Measurements from ENCODE around the gene GPR173. TPM values are rescaled to one million over a fixed set of nuclear protein-coding genes. Genes with fewer than 3 reads are reported as not detected.

Gene GPR173
- total RNA-seq, 3 donors from 2014 or later = 0.38 to 2.2 (median 1.3) TPM

DNA sequence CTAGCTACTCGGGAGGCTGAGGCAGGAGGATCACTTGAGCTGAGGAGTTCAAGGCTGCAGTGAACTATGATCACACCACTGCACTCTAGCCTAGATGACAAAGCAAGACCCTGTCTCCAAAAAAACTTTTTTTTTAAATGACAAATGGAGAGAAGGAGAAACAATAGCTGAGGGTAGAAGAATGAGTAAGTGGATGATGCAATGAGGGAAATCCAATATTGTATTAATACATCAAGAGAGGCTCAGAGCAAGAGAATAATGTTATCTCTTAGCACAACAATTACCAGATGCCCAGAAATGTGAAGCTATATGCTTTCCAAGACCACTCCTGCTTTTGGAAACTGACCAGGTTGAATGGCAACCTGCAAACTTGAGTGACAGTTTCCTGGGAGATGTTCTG is 19.9 kb upstream of the GPR173 start:
- no peaks in the 10 kb centered on the region for H3K4me1 ChIP-seq (ENCODE audit: low read depth)
- no peak for ATAC-seq
- no peak for DNase-seq
- no peaks in the 10 kb centered on the region for H3K9me3 ChIP-seq
- TF ChIP-seq, protein P1, sequence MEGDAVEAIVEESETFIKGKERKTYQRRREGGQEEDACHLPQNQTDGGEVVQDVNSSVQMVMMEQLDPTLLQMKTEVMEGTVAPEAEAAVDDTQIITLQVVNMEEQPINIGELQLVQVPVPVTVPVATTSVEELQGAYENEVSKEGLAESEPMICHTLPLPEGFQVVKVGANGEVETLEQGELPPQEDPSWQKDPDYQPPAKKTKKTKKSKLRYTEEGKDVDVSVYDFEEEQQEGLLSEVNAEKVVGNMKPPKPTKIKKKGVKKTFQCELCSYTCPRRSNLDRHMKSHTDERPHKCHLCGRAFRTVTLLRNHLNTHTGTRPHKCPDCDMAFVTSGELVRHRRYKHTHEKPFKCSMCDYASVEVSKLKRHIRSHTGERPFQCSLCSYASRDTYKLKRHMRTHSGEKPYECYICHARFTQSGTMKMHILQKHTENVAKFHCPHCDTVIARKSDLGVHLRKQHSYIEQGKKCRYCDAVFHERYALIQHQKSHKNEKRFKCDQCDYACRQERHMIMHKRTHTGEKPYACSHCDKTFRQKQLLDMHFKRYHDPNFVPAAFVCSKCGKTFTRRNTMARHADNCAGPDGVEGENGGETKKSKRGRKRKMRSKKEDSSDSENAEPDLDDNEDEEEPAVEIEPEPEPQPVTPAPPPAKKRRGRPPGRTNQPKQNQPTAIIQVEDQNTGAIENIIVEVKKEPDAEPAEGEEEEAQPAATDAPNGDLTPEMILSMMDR (IDR thresholded peaks at IDR 0.05) = no peak
- H3K4me3 ChIP-seq = no peak overlapping the region
- intact Hi-C loops (cut with DNase I, micrococcal nuclease) = no loop called here
- no peaks in the 10 kb centered on the region for H3K36me3 ChIP-seq (ENCODE audit: low read depth)

DNA sequence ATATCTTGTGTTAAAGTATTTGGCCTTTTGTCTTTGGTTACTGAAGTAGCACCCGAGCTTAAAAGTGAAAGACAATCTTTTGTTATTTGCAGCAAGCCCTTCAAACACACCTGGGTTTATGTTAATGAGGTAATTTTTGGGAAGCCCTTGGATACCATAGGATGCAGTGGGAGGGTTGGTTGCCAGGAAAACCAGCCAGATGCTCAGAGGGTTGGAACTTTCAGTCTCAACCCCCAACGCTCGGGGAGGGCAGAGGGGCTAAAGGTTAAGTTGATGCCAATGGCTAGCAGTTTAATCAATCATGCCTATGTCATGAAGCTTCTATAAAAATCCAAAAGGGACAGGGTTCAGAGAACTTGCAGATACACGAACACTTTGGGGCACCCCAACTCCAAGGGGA is 17.2 kb upstream of the GPR173 start:
- intact Hi-C loops (cut with DNase I, micrococcal nuclease) = no loop called here
- TF ChIP-seq, protein P1 (IDR thresholded peaks at IDR 0.05) = no peak
- Histone ChIP-seq H3K4me1 (ENCODE audit: low read depth) (no peaks in the 10 kb centered on the region), H3K36me3 (ENCODE audit: low read depth) (no peaks in the 10 kb centered on the region), H3K9me3 (no peaks in the 10 kb centered on the region), H3K4me3 (no peak overlapping the region)
- ATAC-seq (no peak), DNase-seq (no peak)

DNA sequence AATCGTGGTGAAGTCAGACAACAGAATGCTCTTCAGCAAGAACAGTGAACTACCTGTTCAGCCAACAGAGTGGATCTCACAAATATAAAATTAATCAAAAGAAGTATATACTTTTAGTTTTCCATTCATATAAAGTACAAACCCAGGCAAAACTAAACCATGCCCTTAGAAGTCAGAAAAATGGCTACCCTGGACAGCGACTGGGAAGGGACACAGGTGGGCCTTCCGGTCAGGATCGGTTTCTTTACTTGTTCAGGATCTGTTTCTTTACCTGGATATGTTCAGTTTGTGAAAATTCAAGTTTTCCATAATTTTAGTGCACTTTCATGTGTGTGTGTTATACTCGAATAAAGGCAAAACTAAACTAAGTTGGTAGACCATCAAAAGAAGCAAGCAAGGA is 12.4 kb upstream of the GPR173 start:
- ATAC-seq (no peak), DNase-seq (no peak)
- H3K36me3 ChIP-seq (ENCODE audit: low read depth) = no peaks in the 10 kb centered on the region
- intact Hi-C loops (cut with DNase I, micrococcal nuclease) = no loop called here
- TF ChIP-seq, protein P1 (IDR thresholded peaks at IDR 0.05) = no peak
- no peaks in the 10 kb centered on the region for H3K9me3 ChIP-seq
- no peaks in the 10 kb centered on the region for H3K4me1 ChIP-seq (ENCODE audit: low read depth)
- no peak overlapping the region for H3K4me3 ChIP-seq

DNA sequence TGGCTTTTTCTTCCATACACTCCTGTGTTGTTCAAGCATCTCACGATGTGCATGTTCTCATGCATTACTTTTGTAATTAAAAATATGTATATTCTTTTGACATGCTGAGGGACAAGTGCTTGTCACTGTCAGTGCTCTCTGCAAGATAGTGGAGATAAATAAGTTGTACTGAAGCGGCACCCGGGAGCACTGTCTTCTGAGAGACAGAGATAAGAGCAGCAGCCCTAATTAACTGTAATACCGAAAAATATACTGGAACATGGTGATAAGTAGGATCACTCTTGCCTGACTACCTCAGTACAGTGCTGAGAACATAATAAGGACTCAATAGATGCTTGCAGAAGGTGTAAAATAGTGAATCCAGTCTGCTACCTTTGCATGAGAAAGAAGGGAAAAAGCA is 9.4 kb upstream of the GPR173 start:
- ATAC-seq (no peak), DNase-seq (no peak)
- no peaks in the 10 kb centered on the region for H3K9me3 ChIP-seq
- no peak overlapping the region for H3K4me3 ChIP-seq
- TF ChIP-seq, protein P1 (IDR thresholded peaks at IDR 0.05) = no peak
- intact Hi-C loops (cut with DNase I, micrococcal nuclease) = no loop called here
- H3K36me3 ChIP-seq (ENCODE audit: low read depth) = no peaks in the 10 kb centered on the region
- H3K4me1 ChIP-seq (ENCODE audit: low read depth) = no peaks in the 10 kb centered on the region

DNA sequence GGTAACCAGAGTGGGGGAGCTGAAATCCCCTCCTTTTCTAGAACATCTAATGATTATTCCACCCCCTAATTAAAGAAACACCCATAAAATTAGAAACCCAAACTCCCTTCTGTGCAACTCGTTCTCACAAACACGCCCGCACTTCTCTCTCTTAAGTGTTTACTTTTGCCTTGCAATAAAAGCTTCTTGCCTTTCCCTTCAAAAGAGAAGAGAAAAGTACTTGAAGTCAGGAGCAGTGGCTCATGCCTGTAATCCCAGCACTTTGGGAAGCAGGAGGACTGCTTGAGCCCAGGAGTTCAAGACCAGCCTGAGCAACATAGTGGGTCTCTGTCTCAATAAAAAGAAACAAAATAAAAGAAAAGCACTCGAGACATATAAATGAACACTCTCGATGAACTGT is 3.6 kb upstream of the GPR173 start:
- Histone ChIP-seq H3K4me3 (no peak overlapping the region), H3K36me3 (ENCODE audit: low read depth) (no peaks in the 10 kb centered on the region), H3K4me1 (ENCODE audit: low read depth) (no peaks in the 10 kb centered on the region), H3K9me3 (no peaks in the 10 kb centered on the region)
- intact Hi-C loops (cut with DNase I, micrococcal nuclease) = no loop called here
- DNase-seq (no peak), ATAC-seq (no peak)
- TF ChIP-seq, protein P1 (IDR thresholded peaks at IDR 0.05) = no peak

DNA sequence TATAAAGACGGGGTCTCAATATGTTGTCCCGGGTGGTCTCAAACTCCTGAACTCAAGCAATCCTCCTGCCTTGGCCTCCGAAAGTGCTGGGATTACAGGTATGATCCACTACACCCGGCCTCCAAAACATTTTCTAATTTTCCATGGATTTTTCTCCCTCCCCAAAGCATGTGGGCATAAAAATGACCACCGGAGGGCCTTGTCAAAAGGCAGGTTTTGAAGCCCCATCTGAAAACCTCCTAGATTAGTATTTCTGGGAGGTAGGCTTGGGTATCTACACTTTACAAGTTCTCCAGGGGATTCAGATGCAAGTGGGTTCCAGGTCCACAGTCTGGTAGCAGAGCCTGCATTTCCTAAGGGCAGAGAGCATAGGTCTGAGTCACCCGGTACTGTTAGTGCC is 1.4 kb upstream of the GPR173 start:
- H3K4me3 ChIP-seq = no peak overlapping the region
- H3K36me3 ChIP-seq (ENCODE audit: low read depth) = no peaks in the 10 kb centered on the region
- ATAC-seq (no peak), DNase-seq (no peak)
- TF ChIP-seq, protein P1 (IDR thresholded peaks at IDR 0.05) = no peak
- no peaks in the 10 kb centered on the region for H3K4me1 ChIP-seq (ENCODE audit: low read depth)
- H3K9me3 ChIP-seq = no peaks in the 10 kb centered on the region
- intact Hi-C loops (cut with DNase I, micrococcal nuclease) = no loop called here
